ENCODE data around the gene C1QTNF8.

Gene C1QTNF8

GRCh38 chr16:1047123-1047522 lies 48.9 kb downstream of the C1QTNF8 start:
- Histone ChIP-seq H3K36me3 (ENCODE audit: insufficient read depth, low read length) (no peaks in the 10 kb centered on the region), H3K4me2 (ENCODE audit: low read length) (no peak overlapping the region), H3F3A (ENCODE audit: insufficient read depth, low read length) (no peaks in the 10 kb centered on the region), H3K79me2 (ENCODE audit: insufficient read depth, low read length) (no peaks in the 10 kb centered on the region), H3K4me1 (ENCODE audit: insufficient read depth, low read length, severe bottlenecking) (no peaks in the 10 kb centered on the region), H3K9ac (ENCODE audit: low read length) (no peak overlapping the region), H3K9me2 (ENCODE audit: low read depth, low read length) (no peaks in the 10 kb centered on the region), H3K9me3 (ENCODE audit: low read length) (no peaks in the 10 kb centered on the region), H3K4me3 (ENCODE audit: low read depth, low read length, poor library complexity, severe bottlenecking) (no peak overlapping the region), H4K20me1 (ENCODE audit: insufficient read depth, low read length) (no peaks in the 10 kb centered on the region), H2AFZ (ENCODE audit: low read length) (no peak overlapping the region), H3K27me3 (ENCODE audit: insufficient read depth, low read length) (no peaks in the 10 kb centered on the region), H3K27ac (ENCODE audit: low read depth, low read length, poor library complexity, severe bottlenecking) (no peak overlapping the region)
- TF ChIP-seq EZH2 (IDR thresholded peaks at IDR 0.05; ENCODE audit: borderline replicate concordance, low read length) (no peak), CTCF (IDR thresholded peaks at IDR 0.05; ENCODE audit: low read length) (no peak)

- TF ChIP-seq CTCF (IDR thresholded peaks at IDR 0.05; ENCODE audit: low read length) = no peak
- TF ChIP-seq EZH2 (IDR thresholded peaks at IDR 0.05; ENCODE audit: borderline replicate concordance, low read length) = no peak
- no peaks in the 10 kb centered on the region for H3K79me2 ChIP-seq (ENCODE audit: insufficient read depth, low read length)
- no peaks in the 10 kb centered on the region for H4K20me1 ChIP-seq (ENCODE audit: insufficient read depth, low read length)
- H3K4me2 ChIP-seq (ENCODE audit: low read length) = no peak overlapping the region
- H3K4me1 ChIP-seq (ENCODE audit: insufficient read depth, low read length, severe bottlenecking) = no peaks in the 10 kb centered on the region
- H3K4me3 ChIP-seq (ENCODE audit: low read depth, low read length, poor library complexity, severe bottlenecking) = no peak overlapping the region
- no peaks in the 10 kb centered on the region for H3K36me3 ChIP-seq (ENCODE audit: insufficient read depth, low read length)
- no peaks in the 10 kb centered on the region for H3K9me3 ChIP-seq (ENCODE audit: low read length)
- no peak overlapping the region for H2AFZ ChIP-seq (ENCODE audit: low read length)
- H3K27ac ChIP-seq (ENCODE audit: low read depth, low read length, poor library complexity, severe bottlenecking) = no peak overlapping the region
- no peaks in the 10 kb centered on the region for H3K27me3 ChIP-seq (ENCODE audit: insufficient read depth, low read length)
- H3F3A ChIP-seq (ENCODE audit: insufficient read depth, low read length) = no peaks in the 10 kb centered on the region
- H3K9ac ChIP-seq (ENCODE audit: low read length) = no peak overlapping the region
- H3K9me2 ChIP-seq (ENCODE audit: low read depth, low read length) = no peaks in the 10 kb centered on the region
These were observed 49.8 kb downstream of the C1QTNF8 start for GRCh38 chr16:1045993-1046911.

- no peaks in the 10 kb centered on the region for H3K9me3 ChIP-seq (ENCODE audit: low read length)
- no peak overlapping the region for H3K4me2 ChIP-seq (ENCODE audit: low read length)
- no peaks in the 10 kb centered on the region for H4K20me1 ChIP-seq (ENCODE audit: insufficient read depth, low read length)
- no peak overlapping the region for H3K4me3 ChIP-seq (ENCODE audit: low read depth, low read length, poor library complexity, severe bottlenecking)
- H3K27me3 ChIP-seq (ENCODE audit: insufficient read depth, low read length) = no peaks in the 10 kb centered on the region
- no peaks in the 10 kb centered on the region for H3K9me2 ChIP-seq (ENCODE audit: low read depth, low read length)
- no peaks in the 10 kb centered on the region for H3K79me2 ChIP-seq (ENCODE audit: insufficient read depth, low read length)
- no peaks in the 10 kb centered on the region for H3F3A ChIP-seq (ENCODE audit: insufficient read depth, low read length)
- H2AFZ ChIP-seq (ENCODE audit: low read length) = no peak overlapping the region
- H3K36me3 ChIP-seq (ENCODE audit: insufficient read depth, low read length) = no peaks in the 10 kb centered on the region
- no peak overlapping the region for H3K9ac ChIP-seq (ENCODE audit: low read length)
- no peak for TF ChIP-seq CTCF (IDR thresholded peaks at IDR 0.05; ENCODE audit: low read length)
- TF ChIP-seq EZH2 (IDR thresholded peaks at IDR 0.05; ENCODE audit: borderline replicate concordance, low read length) = no peak
- H3K27ac ChIP-seq (ENCODE audit: low read depth, low read length, poor library complexity, severe bottlenecking) = no peak overlapping the region
- H3K4me1 ChIP-seq (ENCODE audit: insufficient read depth, low read length, severe bottlenecking) = no peaks in the 10 kb centered on the region
These were observed 50.6 kb downstream of the C1QTNF8 start for GRCh38 chr16:1045310-1045992.

Data from OCI-LY1 (cell line).